ENCODE results near the gene NRBF2.
"Not testable (repeated sequence)": the region's sequence is repeated elsewhere in the genome, so short reads cannot be mapped to it uniquely, and the experiment has no call there.

NRBF2 gene

DNA sequence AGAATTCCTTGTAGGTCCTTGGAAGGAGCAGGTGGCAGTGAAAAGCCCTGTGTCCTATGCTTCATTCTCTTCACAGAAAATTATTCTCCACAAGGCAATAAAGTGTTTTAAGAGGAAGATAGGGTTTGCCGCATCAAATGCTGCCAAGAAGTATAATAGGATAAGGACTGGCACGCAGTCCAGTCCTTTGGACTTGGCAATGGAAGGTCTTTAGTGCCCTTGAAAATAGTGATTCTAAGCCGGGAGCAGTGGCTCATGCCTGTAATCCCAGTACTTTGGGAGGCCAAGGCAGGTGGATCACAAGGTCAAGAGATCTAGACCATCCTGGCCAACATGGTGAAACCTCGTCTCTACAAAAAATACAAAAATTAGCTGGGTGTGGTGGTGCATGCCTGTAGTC lies 29.9 kb upstream of the NRBF2 start:
- WGBS: 96% methylated on average over 4 of the region's 4 CpGs
- not testable (repeated sequence) for H3K4me3 ChIP-seq (ENCODE audit: low read length); H3K27me3 ChIP-seq (ENCODE audit: insufficient read depth, low read length); H3K9ac ChIP-seq (ENCODE audit: low read depth, low read length); H3K9me3 ChIP-seq (ENCODE audit: insufficient read depth, low read depth, low read length); H3K36me3 ChIP-seq (ENCODE audit: insufficient read depth, low read length); H3K27ac ChIP-seq (ENCODE audit: low read depth, low read length)
- peaks cover 11% of the 10 kb centered on the region for H3K4me1 ChIP-seq (ENCODE audit: insufficient read depth, low read length)

DNA sequence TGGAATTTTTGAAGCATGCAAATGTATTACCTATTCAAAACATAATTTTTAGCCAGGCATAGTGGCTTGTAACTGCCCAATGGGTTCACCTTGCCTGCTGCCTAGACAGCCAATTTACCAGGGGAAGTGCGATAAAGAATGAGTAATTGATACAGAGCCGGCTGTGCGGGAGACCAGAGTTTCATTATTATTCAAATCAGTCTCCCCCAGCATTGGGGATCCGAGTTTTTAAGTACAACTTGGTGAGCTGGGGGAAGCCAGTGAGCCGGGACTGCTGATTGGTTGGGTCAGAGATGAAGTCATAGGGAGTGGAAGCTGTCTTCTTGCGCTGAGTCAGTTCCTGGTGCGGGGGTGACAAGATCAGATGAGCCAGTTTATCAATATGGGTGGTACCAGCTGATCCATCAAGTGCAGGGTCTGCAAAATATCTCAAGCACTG lies 29.1 kb upstream of the NRBF2 start:
- Histone ChIP-seq H3K4me3 (ENCODE audit: low read length) (no peak overlapping the region), H3K9me3 (ENCODE audit: insufficient read depth, low read depth, low read length) (no peaks in the 10 kb centered on the region), H3K9ac (ENCODE audit: low read depth, low read length) (no peak overlapping the region), H3K36me3 (ENCODE audit: insufficient read depth, low read length) (no peaks in the 10 kb centered on the region), H3K27ac (ENCODE audit: low read depth, low read length) (no peak overlapping the region), H3K4me1 (ENCODE audit: insufficient read depth, low read length) (peaks cover 11% of the 10 kb centered on the region), H3K27me3 (ENCODE audit: insufficient read depth, low read length) (no peaks in the 10 kb centered on the region)
- 56% methylated on average over 5 of the region's 7 CpGs for WGBS

DNA sequence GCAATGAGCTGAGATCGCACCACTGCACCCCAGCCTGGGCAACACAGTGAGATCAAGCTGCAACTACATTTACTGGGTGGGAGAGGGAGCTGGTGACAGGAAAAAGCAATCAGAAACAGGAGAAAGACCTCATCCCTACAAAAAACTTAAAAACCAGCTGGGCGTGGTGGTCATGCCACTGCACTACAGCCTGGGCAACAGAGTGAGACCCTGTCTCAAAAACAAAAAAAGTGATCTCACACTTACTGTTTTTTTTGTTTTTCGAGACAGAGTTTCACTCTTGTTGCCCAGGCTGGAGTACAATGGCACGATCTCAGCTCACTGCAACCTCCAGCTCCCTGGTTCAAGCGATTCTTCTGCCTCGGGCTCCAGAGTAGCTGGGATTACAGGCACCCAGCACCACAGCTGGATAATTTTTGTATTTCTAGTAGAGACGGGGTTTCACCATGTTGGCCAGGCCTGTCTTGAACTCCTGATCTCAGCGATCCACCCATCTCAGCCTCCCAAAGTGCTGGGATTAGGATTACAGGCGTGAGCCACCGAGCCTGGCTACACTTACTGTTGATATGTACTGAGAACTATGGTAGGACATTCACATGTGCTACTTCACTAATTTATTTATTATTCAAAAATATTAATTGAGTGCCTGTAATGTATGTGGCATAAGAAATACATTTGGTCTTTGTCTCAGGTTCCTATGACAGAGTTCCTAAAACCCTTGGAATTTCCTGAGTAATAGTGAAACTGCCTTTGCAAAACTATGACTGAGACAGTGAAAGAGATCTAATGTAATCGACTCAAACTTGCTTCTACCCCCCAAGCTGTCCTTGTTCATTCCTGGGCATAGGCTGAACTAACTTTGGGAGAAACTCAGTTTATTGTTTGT lies 27.7 kb upstream of the NRBF2 start:
- H3K36me3 ChIP-seq (ENCODE audit: insufficient read depth, low read length): no peaks in the 10 kb centered on the region
- H3K27ac ChIP-seq (ENCODE audit: low read depth, low read length): no peak overlapping the region
- H3K9me3 ChIP-seq (ENCODE audit: insufficient read depth, low read depth, low read length): no peaks in the 10 kb centered on the region
- no peak overlapping the region for H3K9ac ChIP-seq (ENCODE audit: low read depth, low read length)
- H3K27me3 ChIP-seq (ENCODE audit: insufficient read depth, low read length): no peaks in the 10 kb centered on the region
- no peak overlapping the region for H3K4me3 ChIP-seq (ENCODE audit: low read length)
- 96% methylated on average over 10 of the region's 11 CpGs for WGBS
- H3K4me1 ChIP-seq (ENCODE audit: insufficient read depth, low read length): peaks cover 11% of the 10 kb centered on the region

DNA sequence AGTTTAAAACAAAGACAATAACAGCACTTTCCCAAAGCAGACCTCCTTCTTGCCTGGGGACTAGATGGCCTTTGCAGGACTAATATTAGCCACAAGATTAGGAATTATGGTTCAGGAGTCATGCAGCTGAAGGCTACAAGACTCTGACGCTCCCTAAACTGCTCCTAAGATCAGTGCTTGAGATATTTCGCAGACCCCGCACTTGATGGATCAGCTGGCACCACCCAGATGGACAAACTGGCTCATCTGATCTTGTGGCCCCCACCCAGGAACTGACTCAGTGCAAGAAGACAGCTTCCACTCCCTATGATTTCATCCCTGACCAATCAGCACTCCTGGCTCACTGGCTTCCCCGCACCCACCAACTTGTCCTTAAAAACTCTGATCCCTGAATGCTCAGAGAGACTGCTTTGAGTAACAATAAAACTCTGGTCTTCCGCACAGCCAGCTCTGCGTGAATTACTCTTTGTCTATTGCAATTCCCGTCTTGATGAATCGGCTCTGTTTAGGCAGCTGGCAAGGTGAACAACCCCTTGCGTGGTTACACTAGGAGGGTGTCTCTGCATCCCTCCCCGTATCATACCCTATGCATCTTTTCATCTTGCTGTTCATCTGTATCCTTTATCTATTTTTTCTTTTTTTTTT lies 26.9 kb upstream of the NRBF2 start:
- no peak overlapping the region for H3K9ac ChIP-seq (ENCODE audit: low read depth, low read length)
- WGBS: 58% methylated on average over 10 of the region's 10 CpGs
- H3K27me3 ChIP-seq (ENCODE audit: insufficient read depth, low read length): no peaks in the 10 kb centered on the region
- H3K27ac ChIP-seq (ENCODE audit: low read depth, low read length): no peak overlapping the region
- H3K36me3 ChIP-seq (ENCODE audit: insufficient read depth, low read length): no peaks in the 10 kb centered on the region
- H3K4me1 ChIP-seq (ENCODE audit: insufficient read depth, low read length): peaks cover 11% of the 10 kb centered on the region
- H3K4me3 ChIP-seq (ENCODE audit: low read length): no peak overlapping the region
- H3K9me3 ChIP-seq (ENCODE audit: insufficient read depth, low read depth, low read length): no peaks in the 10 kb centered on the region

DNA sequence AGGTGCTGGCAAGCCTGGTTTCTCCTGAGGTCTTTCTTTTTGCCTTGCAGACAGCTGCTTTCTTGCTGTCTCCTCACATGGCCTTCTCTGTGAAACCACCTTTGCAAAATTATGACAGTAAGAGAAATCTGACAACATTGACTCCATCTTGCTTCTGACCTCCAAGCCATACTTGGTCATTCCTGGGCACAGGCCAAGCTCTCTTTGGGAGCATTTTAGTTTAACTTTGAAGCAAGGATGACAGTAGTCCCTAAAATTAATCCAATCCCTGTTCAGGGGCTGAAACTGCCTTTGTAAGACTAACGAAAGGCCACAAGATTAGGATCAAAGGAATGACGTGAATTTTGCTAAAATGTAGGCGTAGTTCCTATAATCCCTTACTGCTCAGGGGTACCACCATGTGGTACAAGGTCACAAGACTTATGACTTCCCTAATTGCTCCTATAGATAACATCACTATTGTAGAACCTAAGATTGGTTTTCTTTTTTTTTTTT lies 25.1 kb upstream of the NRBF2 start:
- Histone ChIP-seq H3K9ac (ENCODE audit: low read depth, low read length) (no peak overlapping the region), H3K27me3 (ENCODE audit: insufficient read depth, low read length) (no peaks in the 10 kb centered on the region), H3K4me1 (ENCODE audit: insufficient read depth, low read length) (peaks cover 11% of the 10 kb centered on the region), H3K27ac (ENCODE audit: low read depth, low read length) (no peak overlapping the region), H3K36me3 (ENCODE audit: insufficient read depth, low read length) (no peaks in the 10 kb centered on the region), H3K4me3 (ENCODE audit: low read length) (no peak overlapping the region), H3K9me3 (ENCODE audit: insufficient read depth, low read depth, low read length) (no peaks in the 10 kb centered on the region)
- 64% methylated on average over 3 of the region's 3 CpGs for WGBS

DNA sequence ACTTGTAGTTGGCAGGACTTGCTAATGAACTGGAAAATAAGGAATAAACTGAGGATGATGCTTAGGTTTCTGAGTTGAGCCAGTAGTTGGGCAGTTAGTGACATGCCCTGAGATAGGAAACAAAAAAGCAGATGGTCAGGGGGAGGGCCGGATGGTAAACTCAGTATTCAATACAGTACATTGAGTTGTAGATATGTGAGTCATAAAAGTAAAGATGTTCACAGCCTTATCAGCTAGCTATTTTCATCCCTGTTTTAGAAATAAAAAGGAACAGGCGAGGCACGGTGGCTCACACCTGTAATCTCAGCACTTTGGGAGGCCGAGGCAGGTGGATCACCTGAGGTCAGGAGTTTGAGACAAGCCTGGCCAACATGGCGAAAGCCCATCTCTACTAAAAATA lies 22.2 kb upstream of the NRBF2 start:
- H3K9me3 ChIP-seq (ENCODE audit: insufficient read depth, low read depth, low read length): no peaks in the 10 kb centered on the region
- 91% methylated on average over 5 of the region's 5 CpGs for WGBS
- peaks cover 11% of the 10 kb centered on the region for H3K4me1 ChIP-seq (ENCODE audit: insufficient read depth, low read length)
- no peaks in the 10 kb centered on the region for H3K36me3 ChIP-seq (ENCODE audit: insufficient read depth, low read length)
- H3K9ac ChIP-seq (ENCODE audit: low read depth, low read length): no peak overlapping the region
- H3K27me3 ChIP-seq (ENCODE audit: insufficient read depth, low read length): no peaks in the 10 kb centered on the region
- H3K27ac ChIP-seq (ENCODE audit: low read depth, low read length): no peak overlapping the region
- H3K4me3 ChIP-seq (ENCODE audit: low read length): no peak overlapping the region

DNA sequence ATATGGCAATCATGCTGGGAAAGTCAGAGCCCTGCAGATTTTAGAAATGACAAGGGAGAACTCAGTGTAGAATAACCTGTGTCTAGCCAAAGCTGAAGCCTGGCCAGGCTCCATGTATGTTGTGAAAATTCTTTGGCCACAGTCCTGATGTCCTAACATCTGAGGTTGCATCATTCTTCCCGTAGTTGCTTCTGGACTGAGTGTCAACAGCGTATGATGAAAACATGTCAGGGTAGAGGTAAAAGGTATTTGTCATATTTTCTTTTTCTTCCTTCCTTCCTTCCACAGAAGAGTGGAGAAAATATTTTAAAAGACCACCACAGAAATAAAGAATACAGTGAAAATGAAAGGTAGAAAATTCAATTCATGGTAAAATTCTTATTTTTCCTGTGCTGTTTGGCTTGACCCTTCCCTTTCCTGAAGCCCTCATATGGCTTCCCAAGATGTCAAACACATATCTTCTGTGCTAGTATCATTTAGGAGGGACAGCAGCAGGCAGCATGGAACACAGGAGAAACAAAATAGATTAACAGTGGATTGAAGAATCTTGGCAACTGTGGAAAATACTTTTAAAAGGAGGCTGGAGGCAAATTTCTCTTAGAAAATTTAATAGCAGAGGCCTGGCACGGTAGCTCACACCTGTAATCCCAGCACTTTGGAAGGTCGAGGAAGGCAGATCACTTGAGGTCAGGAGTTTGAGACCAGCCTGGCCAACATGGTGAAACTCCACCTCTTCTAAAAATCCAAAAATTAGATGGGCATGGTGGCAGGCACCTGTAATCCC lies 18.9 kb upstream of the NRBF2 start:
- WGBS: 88% methylated on average over 3 of the region's 4 CpGs
- H3K4me3 ChIP-seq (ENCODE audit: low read length): no peak overlapping the region

DNA sequence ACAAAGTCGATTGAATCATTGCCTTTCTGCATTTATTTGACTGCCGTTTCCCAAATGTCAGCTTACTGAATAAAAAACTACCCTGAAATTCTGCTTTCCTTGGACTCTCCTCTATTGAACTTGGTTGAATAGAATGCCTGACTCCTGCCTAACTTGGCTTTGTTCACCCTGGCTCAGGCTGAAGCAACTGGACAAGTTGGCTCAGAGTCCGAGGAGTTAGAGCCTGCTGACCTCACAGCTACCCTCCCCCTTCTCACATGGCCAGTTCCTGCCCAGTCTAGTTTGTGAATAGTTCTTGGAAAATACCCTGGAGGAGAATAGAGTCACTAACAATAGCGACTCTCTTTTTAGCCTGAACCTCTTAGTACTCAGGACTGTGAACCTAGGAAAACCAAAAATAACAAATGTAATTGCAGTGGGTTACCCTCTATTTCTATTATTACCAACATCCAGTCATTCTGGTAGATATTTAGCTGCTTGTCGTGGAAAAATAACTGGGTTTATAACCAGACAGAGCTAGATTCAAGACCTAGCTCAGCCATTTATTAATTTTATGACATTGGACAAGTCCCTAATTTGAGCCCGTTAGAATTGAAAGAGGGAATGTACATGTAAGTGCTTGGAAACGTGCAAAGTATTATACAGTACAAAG lies 17.3 kb upstream of the NRBF2 start:
- Histone ChIP-seq H3K36me3 (ENCODE audit: insufficient read depth, low read length) (no peaks in the 10 kb centered on the region), H3K4me3 (ENCODE audit: low read length) (no peak overlapping the region), H3K4me1 (ENCODE audit: insufficient read depth, low read length) (peaks cover 6% of the 10 kb centered on the region; the same call in 1 of the 2 replicates), H3K9me3 (ENCODE audit: insufficient read depth, low read depth, low read length) (peaks cover 1% of the 10 kb centered on the region; the same call in 1 of the 2 replicates), H3K27ac (ENCODE audit: low read depth, low read length) (no peak overlapping the region), H3K27me3 (ENCODE audit: insufficient read depth, low read length) (no peaks in the 10 kb centered on the region), H3K9ac (ENCODE audit: low read depth, low read length) (no peak overlapping the region)
- WGBS: 84% methylated on average over 7 of the region's 7 CpGs

More for the DNA sequence above, 18.9 kb upstream of the NRBF2 start:
- H3K9ac ChIP-seq (ENCODE audit: low read depth, low read length): no peak overlapping the region
- H3K27me3 ChIP-seq (ENCODE audit: insufficient read depth, low read length): no peaks in the 10 kb centered on the region
- H3K4me1 ChIP-seq (ENCODE audit: insufficient read depth, low read length): peaks cover 6% of the 10 kb centered on the region; the same call in 1 of the 2 replicates
- no peak overlapping the region for H3K27ac ChIP-seq (ENCODE audit: low read depth, low read length)
- H3K9me3 ChIP-seq (ENCODE audit: insufficient read depth, low read depth, low read length): no peaks in the 10 kb centered on the region
- H3K36me3 ChIP-seq (ENCODE audit: insufficient read depth, low read length): no peaks in the 10 kb centered on the region

DNA sequence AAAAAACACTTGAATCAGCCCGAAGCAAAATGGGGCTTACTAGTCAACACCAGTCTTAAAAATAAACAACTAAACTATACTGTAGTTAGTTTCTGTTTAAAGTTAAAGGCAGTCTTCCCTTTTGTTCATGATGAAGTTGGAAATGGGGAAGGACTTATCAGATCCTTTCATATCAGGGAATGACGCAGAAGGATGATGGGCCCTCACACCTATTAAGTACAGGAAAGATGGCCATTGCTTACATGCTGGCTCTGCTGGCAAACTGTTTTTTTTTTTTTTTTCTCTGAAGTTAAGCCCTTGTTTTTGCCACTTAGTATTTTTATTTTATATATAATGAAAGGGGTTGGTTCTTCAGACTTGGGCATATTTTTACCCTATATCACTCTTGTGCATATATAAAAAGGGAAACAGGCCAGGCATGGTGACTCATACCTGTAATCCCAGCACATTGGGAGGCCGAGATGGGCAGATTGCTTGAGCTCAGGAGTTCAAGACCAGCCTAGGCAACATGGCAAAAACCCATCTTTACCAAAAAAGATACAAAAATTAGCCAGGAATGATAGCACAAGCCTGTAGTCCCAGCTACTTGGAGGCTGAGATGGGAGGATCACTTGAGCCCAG lies 16.6 kb upstream of the NRBF2 start:
- Histone ChIP-seq H3K4me1 (ENCODE audit: insufficient read depth, low read length) (peaks cover 6% of the 10 kb centered on the region; the same call in 1 of the 2 replicates), H3K9me3 (ENCODE audit: insufficient read depth, low read depth, low read length) (peaks cover 5% of the 10 kb centered on the region; the same call in 1 of the 2 replicates), H3K27me3 (ENCODE audit: insufficient read depth, low read length) (no peaks in the 10 kb centered on the region), H3K36me3 (ENCODE audit: insufficient read depth, low read length) (no peaks in the 10 kb centered on the region), H3K27ac (ENCODE audit: low read depth, low read length) (no peak overlapping the region), H3K9ac (ENCODE audit: low read depth, low read length) (no peak overlapping the region), H3K4me3 (ENCODE audit: low read length) (no peak overlapping the region)
- WGBS: 98% methylated on average over 2 of the region's 3 CpGs

DNA sequence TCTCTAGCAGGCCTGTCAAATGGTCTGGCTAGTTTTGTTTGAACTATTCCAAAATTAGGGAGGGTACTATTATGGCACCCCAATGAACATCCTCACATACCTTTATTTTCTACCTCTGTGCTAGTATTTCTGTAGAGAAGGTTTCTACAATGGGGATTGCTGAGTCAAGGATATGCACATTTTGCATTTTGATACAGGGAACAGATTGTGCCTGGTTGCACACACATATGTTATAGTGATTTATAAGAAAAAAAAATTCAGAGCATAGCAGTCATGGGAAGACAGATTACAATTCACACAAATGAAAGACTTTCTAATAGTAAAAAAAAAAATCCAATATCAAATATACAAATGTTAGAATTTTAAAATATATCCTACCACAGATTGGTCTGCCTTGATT lies 14.1 kb upstream of the NRBF2 start:
- Histone ChIP-seq H3K36me3 (ENCODE audit: insufficient read depth, low read length) (no peaks in the 10 kb centered on the region), H3K9ac (ENCODE audit: low read depth, low read length) (no peak overlapping the region), H3K27ac (ENCODE audit: low read depth, low read length) (no peak overlapping the region), H3K4me1 (ENCODE audit: insufficient read depth, low read length) (peaks cover 6% of the 10 kb centered on the region; the same call in 1 of the 2 replicates), H3K27me3 (ENCODE audit: insufficient read depth, low read length) (no peaks in the 10 kb centered on the region), H3K4me3 (ENCODE audit: low read length) (no peak overlapping the region), H3K9me3 (ENCODE audit: insufficient read depth, low read depth, low read length) (peaks cover 5% of the 10 kb centered on the region; the same call in 1 of the 2 replicates)

Measured in HUES64 (cell line).